Glutamatergic neuron (in vitro differentiated cells): ENCODE results near the gene CPLANE1. TPM values are rescaled to one million over a fixed set of nuclear protein-coding genes. Genes with fewer than 3 reads are reported as not detected.

ENCODE experiments used
- DNase-seq: peaks from one replicate; pipeline ENCODE4 v3.0.0; 2022
- H3K27ac Mint-ChIP-seq: one replicate; pipeline ENCODE4 v1.8.0; 2020; ENCODE audit warnings: mild to moderate bottlenecking, mixed read lengths, inconsistent platforms; ENCODE audit not compliant: unreplicated experiment
- H3K27me3 Mint-ChIP-seq: one replicate; pipeline ENCODE4 v1.8.0; 2020; ENCODE audit warnings: mild to moderate bottlenecking, moderate library complexity, mixed read lengths, inconsistent platforms; ENCODE audit not compliant: unreplicated experiment
- H3K36me3 Mint-ChIP-seq: one replicate; pipeline ENCODE4 v1.8.0; 2020; ENCODE audit warnings: mild to moderate bottlenecking, mixed read lengths, inconsistent platforms; ENCODE audit not compliant: unreplicated experiment
- H3K4me1 Mint-ChIP-seq: one replicate; pipeline ENCODE4 v1.8.0; 2020; ENCODE audit warnings: mild to moderate bottlenecking, low read depth, mixed read lengths, inconsistent platforms; ENCODE audit not compliant: unreplicated experiment
- H3K4me3 Mint-ChIP-seq: one replicate; pipeline ENCODE4 v1.8.0; 2020; ENCODE audit warnings: mild to moderate bottlenecking, mixed read lengths, inconsistent platforms; ENCODE audit not compliant: unreplicated experiment
- H3K9me3 Mint-ChIP-seq: one replicate; pipeline ENCODE4 v1.8.0; 2020; ENCODE audit warnings: mild to moderate bottlenecking, moderate library complexity, mixed read lengths, inconsistent platforms; ENCODE audit not compliant: unreplicated experiment
- CTCF ChIP-seq: fragments of 200-600 bp; sonication (generic); IDR thresholded peaks from one replicate; pipeline ENCODE4 v1.5.0; 2021; ENCODE audit not compliant: partially characterized antibody, unreplicated experiment
- total RNA-seq: library from RNA; stranded (reverse); fragmentation: NEBNext Ultra II Directional; extraction: Animal tissue kit (Norgen Biotek cat#: 25700); gene quantifications from one replicate; pipeline ENCODE4 v1.2.1, GENCODE V29; 2021; ENCODE audit not compliant: unreplicated experiment

Gene CPLANE1
- total RNA-seq, 1 donor from 2014 or later, result 37.6 TPM

DNA sequence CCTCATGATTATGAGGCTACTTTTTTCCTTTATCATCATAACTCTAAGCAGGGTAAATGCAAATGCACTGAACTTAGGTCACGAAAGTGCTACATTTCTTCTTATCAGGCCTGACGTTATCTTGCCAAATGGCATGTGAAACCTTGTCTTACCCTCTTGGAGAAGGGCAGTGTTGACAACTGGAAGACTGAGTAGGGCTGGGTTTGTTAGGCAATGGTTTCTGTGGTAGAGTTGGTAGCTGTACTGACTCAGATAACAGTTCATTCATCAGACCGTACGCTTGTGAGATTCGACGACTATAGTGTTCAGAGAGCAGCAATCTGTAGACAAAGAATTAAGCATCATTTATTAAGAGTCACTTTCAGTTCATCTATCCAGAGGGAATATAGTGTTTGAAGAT lies 127.7 kb downstream of the CPLANE1 start:
- H3K36me3 Mint-ChIP-seq, result peaks cover 3% of the 10 kb centered on the region
- H3K4me1 Mint-ChIP-seq, result no peaks in the 10 kb centered on the region
- DNase-seq, result no peak
- no peaks in the 10 kb centered on the region for H3K27me3 Mint-ChIP-seq
- H3K9me3 Mint-ChIP-seq, result no peaks in the 10 kb centered on the region
- no peak for TF ChIP-seq CTCF
- H3K27ac Mint-ChIP-seq, result no peak overlapping the region
- no peak overlapping the region for H3K4me3 Mint-ChIP-seq

DNA sequence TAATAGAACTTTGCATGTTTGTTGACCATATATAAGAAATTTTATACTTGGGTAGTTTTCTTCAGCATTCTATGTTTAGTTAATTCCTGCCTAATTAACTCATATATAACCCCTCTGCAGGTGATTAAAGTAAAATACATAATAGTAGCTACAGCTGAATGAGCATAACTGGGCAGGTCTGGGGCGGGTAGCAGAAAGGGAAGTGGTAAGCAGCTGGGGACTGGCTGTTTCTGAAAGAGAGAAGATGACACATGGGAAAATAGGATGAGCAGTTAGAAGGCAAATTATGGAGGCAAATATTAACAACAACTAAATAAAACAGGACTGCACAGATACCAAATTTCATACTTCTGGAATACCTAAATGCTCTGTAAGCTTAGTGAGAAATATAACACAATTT lies 128.1 kb downstream of the CPLANE1 start:
- DNase-seq, result no peak
- no peak overlapping the region for H3K4me3 Mint-ChIP-seq
- H3K36me3 Mint-ChIP-seq, result peaks cover 3% of the 10 kb centered on the region
- H3K9me3 Mint-ChIP-seq, result no peaks in the 10 kb centered on the region
- no peak overlapping the region for H3K27ac Mint-ChIP-seq
- no peak for TF ChIP-seq CTCF
- no peaks in the 10 kb centered on the region for H3K27me3 Mint-ChIP-seq
- H3K4me1 Mint-ChIP-seq, result no peaks in the 10 kb centered on the region

- TF ChIP-seq CTCF, result no peak
- peaks cover 3% of the 10 kb centered on the region for H3K36me3 Mint-ChIP-seq
- no peaks in the 10 kb centered on the region for H3K4me1 Mint-ChIP-seq
- H3K9me3 Mint-ChIP-seq, result no peaks in the 10 kb centered on the region
- DNase-seq, result no peak
- no peak overlapping the region for H3K4me3 Mint-ChIP-seq
- no peak overlapping the region for H3K27ac Mint-ChIP-seq
- no peaks in the 10 kb centered on the region for H3K27me3 Mint-ChIP-seq
These were observed 128.9 kb downstream of the CPLANE1 start for GRCh38 chr5:37120270-37120669.

DNA sequence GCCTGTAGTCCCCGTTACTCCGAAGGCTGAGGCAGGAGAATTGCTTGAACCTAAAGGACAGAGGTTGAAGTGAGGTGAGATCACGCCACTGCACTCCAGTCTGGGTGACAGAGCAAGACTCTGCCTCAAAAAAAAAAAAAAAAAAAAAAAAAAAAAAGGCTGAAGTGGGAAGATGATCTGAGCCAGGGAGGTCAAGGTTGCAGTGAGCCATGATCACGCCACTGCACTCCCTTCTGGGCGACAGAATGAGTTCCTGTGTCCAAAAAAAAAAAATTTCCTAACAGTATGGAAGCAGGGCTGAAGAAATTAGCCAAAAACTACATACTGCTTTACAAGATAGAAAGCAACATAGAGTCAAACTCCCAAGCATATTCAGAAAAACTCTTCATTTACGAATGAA lies 132.8 kb downstream of the CPLANE1 start:
- DNase-seq, result no peak
- H3K27me3 Mint-ChIP-seq, result no peaks in the 10 kb centered on the region
- H3K9me3 Mint-ChIP-seq, result no peaks in the 10 kb centered on the region
- no peak overlapping the region for H3K27ac Mint-ChIP-seq
- TF ChIP-seq CTCF, result no peak
- H3K4me3 Mint-ChIP-seq, result no peak overlapping the region
- H3K4me1 Mint-ChIP-seq, result no peaks in the 10 kb centered on the region
- peaks cover 13% of the 10 kb centered on the region for H3K36me3 Mint-ChIP-seq

- Mint-ChIP-seq H3K36me3 (peaks cover 26% of the 10 kb centered on the region), H3K27me3 (no peaks in the 10 kb centered on the region), H3K27ac (no peak overlapping the region), H3K9me3 (no peaks in the 10 kb centered on the region), H3K4me1 (no peaks in the 10 kb centered on the region), H3K4me3 (no peak overlapping the region)
- no peak for DNase-seq
- no peak for TF ChIP-seq CTCF
These were observed 136.7 kb downstream of the CPLANE1 start for GRCh38 chr5:37112383-37112991.
